Pancreas (tissue), 10 donors: ENCODE data around the gene PACS2. TPM values are rescaled to one million over a fixed set of nuclear protein-coding genes. Genes with fewer than 3 reads are reported as not detected.
"Not testable (repeated sequence)": the region's sequence is repeated elsewhere in the genome, so short reads cannot be mapped to it uniquely, and the experiment has no call there.

Experiments used
- ATAC-seq, 4 donors: fragments of 200-7000 bp; cut with Tn5 transposase; one replicate each; pipeline versions ENCODE4 v1.8.0 to v1.9.1; 2020; ENCODE audit warnings: mild to moderate bottlenecking in 4 of 4, moderate library complexity in 4 of 4
- DNase-seq, 6 donors: peaks; one replicate each; pipeline ENCODE4 v3.0.0-alpha.2; 2020
- FAIRE-seq: peaks from 2 replicates; lab custom pipeline; 2012; peaks lifted over from hg19 to GRCh38; lab: Jason Lieb, UNC
- H3K27ac ChIP-seq, 4 donors: fragments of 200-600 bp; sonication (generic); 1 replicate in 3 of 4; 2 replicates in 1 of 4; pipeline versions ENCODE4 v1.5.0 to v1.8.0; 2020
- H3K27me3 ChIP-seq, 4 donors: fragments of 200-600 bp; one replicate each; pipeline ENCODE4 v1.8.0; 2021
- H3K36me3 ChIP-seq, 3 donors: fragments of 200-600 bp; sonication (generic) in 1 of 3; one replicate each; pipeline versions ENCODE4 v1.5.0 to v1.8.0; 2020 to 2021
- H3K4me1 ChIP-seq, 3 donors: fragments of 200-600 bp; one replicate each; pipeline ENCODE4 v1.8.0; 2021
- H3K4me3 ChIP-seq, 4 donors: fragments of 200-600 bp; sonication (generic) in 2 of 4; one replicate each; pipeline versions ENCODE4 v1.5.0 to v1.8.0; 2020 to 2021
- H3K9me3 ChIP-seq, 4 donors: fragments of 200-600 bp; one replicate each; pipeline ENCODE4 v1.8.0; 2021
- CTCF ChIP-seq, 4 donors: fragments of 200-600 bp; sonication (generic) in 3 of 4; IDR thresholded peaks; one replicate each; pipeline versions ENCODE4 v1.5.0 to v1.8.0; 2021; ENCODE audit warnings: antibody characterized with exemption in 4 of 4
- WGBS, 2 donors: extraction: QIAGEN DNeasy Blood & Tissue Kit; methylation state at CpG; one replicate each; pipeline ENCODE4 v1.1.7; 2013; 5-methylcytosine and 5-hydroxymethylcytosine counted together
- intact Hi-C, 3 donors: fragments of 100-400 bp; cut with DNase I; formaldehyde crosslinking; loops; one replicate each; pipeline versions ENCODE4 v1.11.1 to v1.14.2; 2022
- polyA plus RNA-seq, 2 donors: library from polyadenylated mRNA; stranded (reverse); fragments of 200-250 nt; gene quantifications; one replicate each; pipeline ENCODE4 v1.2.3, GENCODE V29; 2013
- total RNA-seq, 6 donors: library from RNA; stranded (reverse); fragmentation: NEBNext Ultra II Directional in 4 of 6; extraction: Animal tissue kit (Norgen Biotek cat#: 25700) in 4 of 6; gene quantifications; one replicate each; pipeline versions ENCODE4 v1.2.1 to v1.2.4, GENCODE V29; 2021 to 2023
- donor health status: healthy with polysubstance abuse.
- donor health status: DM: no; HTN: no; CAD: no; lungs with moderate emphysema.
- donor health status: DM: no; HTN: no; CAD: no.
- donor health status: control.
- donor health status: control.
- donor health status: Bipolar disorder and iron deficiency.
- donor health status: DM: yes; HTN: yes; CAD: no.
- donor health status: DM: no; HTN: no; CAD: no.
- donor health status: DM: no; HTN: no; CAD: no.
- donor health status: DM: yes; HTN: yes; CAD: no.

PACS2 gene
- total and polyA plus RNA-seq, 8 donors = 36.9 to 128 (median 49.3) TPM

- 95 to 96% methylated on average over 25 of the region's 25 CpGs for WGBS, 2 donors
- H3K27ac ChIP-seq = no peak overlapping the region
- no peak overlapping the region for H3K4me3 ChIP-seq
- ATAC-seq (peak in 1 of 4 donors; percentile 11), DNase-seq (peak in 2 of 6 donors; percentile 17 to 55), FAIRE-seq (no peak)
- no peaks in the 10 kb centered on the region for H3K4me1 ChIP-seq
- no peaks in the 10 kb centered on the region for H3K27me3 ChIP-seq
- intact Hi-C loops = loop anchor here in 2 of 3 donors (5.0 to 10.0 kb wide), 2 partner anchors 73 to 156 kb away; no protein-coding TSS in a partner anchor
- H3K36me3 ChIP-seq = peaks cover 0 to 12% (median 0%) of the 10 kb centered on the region in 3 donors
- no peaks in the 10 kb centered on the region for H3K9me3 ChIP-seq
- no peak for TF ChIP-seq CTCF (IDR thresholded peaks at IDR 0.05)
Observed at GRCh38 chr14:105358140-105358846, 43.7 kb downstream of the PACS2 start.

- peak in 1 of 6 donors; percentile 16 for DNase-seq
- no peak for FAIRE-seq
- Histone ChIP-seq H3K9me3 (no peaks in the 10 kb centered on the region), H3K4me1 (no peaks in the 10 kb centered on the region), H3K27me3 (no peaks in the 10 kb centered on the region), H3K27ac (no peak overlapping the region), H3K36me3 (peaks cover 0 to 12% (median 0%) of the 10 kb centered on the region in 3 donors), H3K4me3 (no peak overlapping the region)
- 93 to 97% methylated on average over 16 of the region's 16 CpGs for WGBS, 2 donors
- no peak for TF ChIP-seq CTCF (IDR thresholded peaks at IDR 0.05)
- no peak for ATAC-seq
- intact Hi-C loops = loop anchor here in 2 of 3 donors (5.0 to 10.0 kb wide), 2 partner anchors 74 to 157 kb away; no protein-coding TSS in a partner anchor
Observed at GRCh38 chr14:105358943-105359342, 44.4 kb downstream of the PACS2 start.

GRCh38 chr14:105361412-105361811 lies 46.9 kb downstream of the PACS2 start:
- FAIRE-seq, H3K4me3 ChIP-seq, H3K9me3 ChIP-seq, DNase-seq, H3K27ac ChIP-seq, H3K27me3 ChIP-seq, H3K36me3 ChIP-seq, intact Hi-C loops, H3K4me1 ChIP-seq, ATAC-seq: not testable (repeated sequence)
- WGBS, 2 donors = 95% methylated on average over 10 of the region's 10 CpGs

GRCh38 chr14:105363847-105364708 lies 49.5 kb downstream of the PACS2 start:
- Histone ChIP-seq H3K27ac (no peak overlapping the region), H3K4me1 (no peaks in the 10 kb centered on the region), H3K36me3 (peaks cover 0 to 25% (median 0%) of the 10 kb centered on the region in 3 donors), H3K9me3 (no peaks in the 10 kb centered on the region), H3K27me3 (no peaks in the 10 kb centered on the region), H3K4me3 (no peak overlapping the region)
- 35 to 43% methylated on average over 45 to 58 of the region's 58 CpGs for WGBS, 2 donors
- no peak for TF ChIP-seq CTCF (IDR thresholded peaks at IDR 0.05)
- FAIRE-seq = no peak
- intact Hi-C loops = no loop called here
- DNase-seq = no peak
- peak in 1 of 4 donors; percentile 58 for ATAC-seq

GRCh38 chr14:105365101-105365500 lies 50.6 kb downstream of the PACS2 start:
- DNase-seq = peak in 2 of 6 donors; percentile 14 to 70
- 93 to 95% methylated on average over 11 of the region's 11 CpGs for WGBS, 2 donors
- no peak for TF ChIP-seq CTCF (IDR thresholded peaks at IDR 0.05)
- no peak overlapping the region for H3K4me3 ChIP-seq
- H3K36me3 ChIP-seq = peaks cover 0 to 32% (median 5%) of the 10 kb centered on the region in 3 donors
- intact Hi-C loops = no loop called here
- no peaks in the 10 kb centered on the region for H3K27me3 ChIP-seq
- no peaks in the 10 kb centered on the region for H3K4me1 ChIP-seq
- no peak for ATAC-seq
- no peak for FAIRE-seq
- no peak overlapping the region for H3K27ac ChIP-seq
- H3K9me3 ChIP-seq = no peaks in the 10 kb centered on the region
